NCI-H146 treated with DMSO at 0.1 percent for 48 hours (cell line): ENCODE data around the gene SOX13.
A peak's percentile ranks its signal among the peaks of the same experiment; 100 is the strongest.
"Not testable (repeated sequence)": the region's sequence is repeated elsewhere in the genome, so short reads cannot be mapped to it uniquely, and the experiment has no call there.

Source experiments
- DNase-seq: peaks from one replicate; lab custom pipeline; 2025; ENCODE audit not compliant: unreplicated experiment; lab: John Stamatoyannopoulos, UW

Gene SOX13

DNA sequence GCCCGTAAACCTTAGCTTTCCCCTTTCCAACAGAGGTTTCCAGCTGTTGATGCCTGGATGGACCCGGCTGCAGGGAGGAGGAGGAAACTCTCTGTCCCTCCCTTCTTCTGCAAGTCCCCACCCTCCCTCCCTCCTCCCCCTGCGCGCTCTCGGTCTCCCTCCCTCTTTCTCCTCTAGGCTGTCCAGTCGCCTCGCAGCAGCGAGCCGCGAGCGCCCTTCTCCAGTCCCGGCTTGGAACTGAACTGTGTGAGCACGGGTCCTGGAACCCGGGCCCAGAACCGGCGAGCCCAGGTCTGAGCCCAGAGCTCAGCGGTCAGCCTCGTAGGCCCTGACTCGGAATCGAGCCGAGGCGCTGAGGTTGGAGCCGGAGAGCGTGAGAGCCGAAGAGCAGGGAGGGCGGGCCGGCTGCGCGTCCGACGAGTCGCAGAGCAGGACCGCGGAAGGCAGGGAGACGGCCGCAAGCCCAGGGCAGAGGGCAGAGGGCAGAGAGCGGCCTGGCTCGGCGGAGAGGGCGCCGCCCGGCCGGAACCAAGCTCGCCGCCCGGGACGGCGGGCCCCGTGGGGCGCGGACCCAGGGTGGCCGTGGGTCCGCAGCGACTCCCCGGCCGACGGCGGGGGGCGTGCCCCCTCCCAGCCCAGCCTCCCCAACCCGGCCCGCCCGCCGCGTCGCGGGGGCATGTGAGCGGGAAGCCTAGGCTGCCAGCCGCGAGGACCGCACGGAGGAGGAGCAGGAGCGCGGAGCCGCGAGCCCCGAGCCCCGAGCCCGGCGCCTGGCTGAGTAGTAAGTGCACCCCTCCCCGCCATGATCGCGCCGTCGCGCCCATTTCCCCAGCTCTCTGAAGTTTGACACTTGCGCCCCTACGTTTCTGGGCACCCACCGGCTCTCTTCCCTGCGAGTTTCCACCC is at the start of gene SOX13:
Gene SOX13, plus strand, starts transcription at position 185 of the 906 bp plus-strand sequence. CDS start 39,801 bp downstream, outside the sequence.
- DNase-seq: peak; percentile 84

- DNase-seq: no peak
Observed at GRCh38 chr1:204025917-204026707, 46.8 kb upstream of the SOX13 start.

- DNase-seq: peak; percentile 41
Observed at GRCh38 chr1:204027446-204027845, 45.5 kb upstream of the SOX13 start.

DNA sequence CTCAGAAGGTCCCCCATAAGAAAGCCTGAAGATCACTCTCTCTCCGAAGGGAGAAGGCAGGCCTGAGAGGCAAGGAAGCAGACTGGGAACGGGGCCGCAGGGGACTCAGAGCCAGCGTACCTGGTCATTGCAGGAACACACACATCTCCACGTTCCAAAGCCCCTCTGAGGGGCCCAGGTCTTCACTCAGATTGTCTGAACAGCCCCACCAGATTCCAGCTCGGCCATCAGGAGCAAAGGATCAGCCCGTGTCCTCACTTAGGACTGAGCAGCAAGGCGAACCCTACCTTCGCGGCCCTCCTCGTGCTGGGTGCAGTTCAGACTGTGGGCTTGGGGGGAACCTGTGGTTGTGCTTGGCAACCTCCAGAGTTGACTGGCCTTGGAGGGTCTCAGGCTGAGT is 43.9 kb upstream of the SOX13 start:
- no peak for DNase-seq

DNA sequence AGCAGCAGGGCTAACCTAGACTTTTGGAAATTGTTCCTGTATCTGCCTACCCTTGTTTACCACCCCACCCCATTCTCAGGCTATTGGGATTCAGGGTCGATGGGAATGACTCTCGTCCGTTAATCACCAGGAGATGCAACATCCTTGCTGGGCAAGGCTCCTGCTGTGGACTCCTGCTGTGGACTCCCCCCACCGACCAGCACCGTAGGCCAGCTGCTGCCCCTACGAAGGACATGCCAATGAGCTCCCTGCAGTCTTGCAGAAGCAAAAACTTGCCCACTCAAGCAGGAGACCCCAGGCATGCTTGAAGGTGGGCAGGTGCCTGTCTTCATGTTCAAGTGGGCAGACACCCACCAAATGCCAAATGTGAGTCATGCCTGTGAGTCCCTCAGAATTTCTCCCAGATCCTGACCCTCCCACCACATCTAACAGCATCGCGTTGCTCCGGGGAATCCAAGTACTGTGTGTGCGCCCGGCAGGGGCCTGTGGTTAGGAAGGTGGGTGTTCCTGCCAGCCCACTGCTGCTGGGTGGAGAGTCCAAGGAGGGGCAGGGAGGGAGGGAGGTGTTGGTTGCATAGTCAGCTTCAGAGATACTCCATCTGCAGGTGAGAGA is 41.7 kb upstream of the SOX13 start:
- DNase-seq: peak; percentile 62

GRCh38 chr1:204032642-204033235 is 40.2 kb upstream of the SOX13 start:
- no peak for DNase-seq

DNA sequence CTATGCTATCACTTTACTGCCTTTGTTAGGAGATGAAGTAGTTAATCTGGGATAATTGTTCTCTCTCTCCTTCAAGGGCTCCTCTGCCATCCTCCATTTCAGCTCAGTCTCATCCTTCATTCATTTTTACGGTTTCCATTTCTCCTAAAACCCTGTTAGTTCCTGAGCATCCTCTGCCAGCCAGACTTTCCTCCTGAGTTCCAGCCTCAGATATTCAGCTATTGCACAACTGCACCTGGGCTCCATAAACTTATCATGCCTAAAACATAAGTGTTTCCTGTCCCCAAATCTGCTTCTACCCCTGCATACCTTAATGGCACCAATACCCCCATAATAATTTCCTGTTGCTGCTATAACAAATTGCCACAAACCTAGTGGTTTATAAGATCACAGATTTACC is 39.6 kb upstream of the SOX13 start:
- no peak for DNase-seq

DNA sequence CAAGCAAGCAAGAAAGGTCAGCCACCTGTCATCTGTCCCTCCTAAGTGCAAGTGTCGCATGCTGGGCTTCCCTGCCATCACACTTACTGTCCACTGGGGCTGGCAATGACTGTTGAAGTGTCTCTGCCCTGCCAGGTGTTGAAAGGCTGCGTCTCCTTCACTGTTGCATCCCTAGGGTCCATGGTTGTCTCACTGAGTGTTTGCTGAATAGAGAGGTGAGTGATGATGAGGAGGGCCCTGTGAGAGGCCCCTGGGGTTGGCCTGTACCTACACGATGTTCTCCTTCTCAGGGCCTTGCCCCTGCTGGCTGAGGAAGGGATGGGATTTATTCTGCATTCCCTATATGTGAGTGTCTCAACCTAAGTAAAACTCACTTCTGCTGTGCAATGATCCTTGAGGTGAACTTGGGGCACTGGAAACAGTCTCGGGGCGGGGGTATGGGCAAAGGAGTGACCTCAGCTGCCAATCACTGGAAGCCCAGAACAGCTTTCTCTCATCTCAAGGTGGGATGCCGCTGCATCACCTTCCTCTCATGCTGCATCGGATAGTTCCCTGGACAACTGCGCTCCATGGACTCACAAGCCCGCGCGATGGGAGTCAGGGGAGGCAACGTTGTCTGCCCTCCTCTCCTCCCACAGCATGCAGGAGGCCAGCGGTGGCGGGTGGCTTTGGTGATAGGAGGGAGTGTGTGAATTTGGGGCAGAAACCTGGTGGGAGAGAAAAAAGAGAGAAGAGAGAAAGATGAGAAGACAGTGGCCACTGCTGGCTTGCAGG is 35.8 kb upstream of the SOX13 start:
- DNase-seq: no peak

DNA sequence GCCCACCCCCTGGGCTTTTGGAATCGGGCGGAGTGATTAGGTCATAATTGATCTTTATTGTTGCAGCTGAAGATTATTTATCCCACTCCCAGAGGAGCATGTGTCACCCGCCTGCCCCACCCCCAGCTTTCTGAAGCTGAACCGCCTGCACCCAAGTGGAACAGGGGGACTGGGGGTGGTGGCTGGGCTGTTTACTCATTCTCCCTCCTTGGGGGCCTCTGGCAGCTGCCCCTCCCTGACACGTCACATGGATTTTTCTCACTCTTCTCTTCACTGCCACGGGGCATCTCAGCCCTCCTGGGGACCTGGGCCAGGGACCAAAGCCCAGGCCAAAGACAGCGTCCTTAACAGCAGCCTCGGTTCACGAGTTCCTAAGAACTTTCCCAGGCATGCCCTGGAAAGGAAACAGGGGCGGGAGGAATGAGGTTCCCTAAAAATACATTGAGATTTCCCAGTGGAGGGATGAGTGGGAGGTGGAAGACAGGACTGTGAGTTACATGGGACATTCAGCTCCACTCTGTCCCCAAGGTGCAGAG is 31.6 kb upstream of the SOX13 start:
- DNase-seq: peak; percentile 44

DNA sequence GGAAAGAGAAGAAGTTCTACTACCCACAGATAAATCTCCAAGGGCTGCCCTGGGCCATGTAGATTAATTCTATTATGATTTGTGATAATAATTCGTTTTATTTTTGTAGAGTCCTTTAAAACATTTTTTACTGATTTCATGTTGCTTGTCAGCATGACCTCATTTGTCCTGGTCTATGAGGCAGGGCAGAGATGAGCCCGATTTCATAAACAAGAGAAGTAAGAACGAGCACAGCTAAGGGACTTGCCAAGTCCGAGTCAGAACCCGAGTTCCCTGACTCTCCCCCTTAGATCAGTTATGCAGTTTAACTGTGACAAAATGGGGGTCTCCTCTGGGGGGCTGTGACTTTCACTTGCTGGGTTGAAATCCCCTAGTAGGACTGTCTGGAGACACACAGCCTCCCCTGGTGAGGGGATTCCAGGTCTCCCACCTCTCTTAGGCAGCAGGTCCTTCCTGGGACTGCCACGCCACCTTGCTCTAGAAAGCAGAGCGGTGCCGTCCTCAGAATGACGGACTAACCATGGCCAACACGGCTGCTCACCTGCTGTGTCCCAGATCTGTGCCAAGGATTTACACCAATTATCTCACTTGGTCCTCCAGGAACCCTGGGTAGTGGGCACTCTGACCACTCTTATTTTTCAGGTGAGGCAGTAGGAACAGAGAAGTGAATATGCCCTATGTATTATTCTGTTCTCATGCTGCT is 31.0 kb upstream of the SOX13 start:
- no peak for DNase-seq

DNA sequence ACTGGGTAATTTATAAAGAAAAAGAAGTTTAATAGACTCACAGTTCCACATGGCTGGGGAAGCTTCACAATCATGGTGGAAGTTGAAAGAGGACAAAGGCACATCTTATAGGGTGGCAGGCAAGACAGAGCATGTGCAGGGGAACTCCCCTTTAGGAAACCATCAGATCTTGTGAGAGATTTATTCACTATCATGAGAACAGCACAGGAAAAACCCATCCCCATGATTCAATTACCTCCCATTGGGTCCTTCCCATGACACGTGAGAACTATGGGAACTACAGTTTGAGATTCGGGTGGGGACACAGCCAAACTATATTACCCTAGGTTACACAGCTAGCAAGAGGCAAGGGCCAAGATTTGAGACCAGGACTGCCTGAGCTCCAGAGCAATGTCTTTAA is 30.4 kb upstream of the SOX13 start:
- no peak for DNase-seq

GRCh38 chr1:204043680-204044079 is 29.2 kb upstream of the SOX13 start:
- DNase-seq: no peak

GRCh38 chr1:204044448-204044847 is 28.5 kb upstream of the SOX13 start:
- no peak for DNase-seq

GRCh38 chr1:204045430-204045829 is 27.5 kb upstream of the SOX13 start:
- DNase-seq: no peak

DNA sequence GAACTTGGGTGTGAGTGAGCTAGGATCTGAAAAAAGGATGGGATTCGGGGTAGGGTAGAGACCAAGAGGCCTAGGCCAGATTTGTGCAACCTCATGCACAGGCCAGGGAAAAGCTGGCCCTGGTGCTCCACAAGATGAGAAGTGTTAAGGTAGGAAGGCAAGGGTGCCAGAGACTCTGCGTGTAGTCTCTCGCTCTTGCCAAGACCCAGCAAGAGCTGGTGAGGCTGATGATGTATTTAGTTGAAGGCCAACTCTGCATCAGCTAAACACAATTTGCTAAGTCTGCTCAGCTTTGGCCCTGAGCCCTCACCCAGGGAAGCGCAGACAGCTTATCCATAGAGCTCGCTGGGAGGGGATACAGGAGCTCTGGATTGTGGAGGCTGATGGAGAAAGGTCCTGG is 26.6 kb upstream of the SOX13 start:
- no peak for DNase-seq

DNA sequence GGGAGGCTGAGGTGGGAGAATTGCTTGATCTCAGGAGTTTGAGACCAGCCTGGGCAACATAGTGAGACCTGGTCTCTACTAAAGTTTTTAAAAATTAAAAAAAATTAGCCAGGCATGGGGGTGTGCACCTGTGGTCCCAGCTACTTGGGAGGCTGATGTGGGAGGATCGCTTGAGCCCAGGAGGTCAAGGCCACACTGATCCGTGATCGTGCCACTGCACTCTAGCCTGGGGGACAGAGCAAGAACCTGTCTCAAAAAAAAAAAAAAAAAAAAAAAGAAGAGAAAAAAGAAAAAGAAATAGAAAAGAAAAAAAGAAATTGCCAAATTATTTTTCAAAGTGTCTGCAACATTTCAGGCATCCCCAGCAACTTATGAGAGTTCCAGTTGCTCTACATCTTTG is 24.1 kb upstream of the SOX13 start:
- DNase-seq: not testable (repeated sequence)

GRCh38 chr1:204051258-204051657 is 21.7 kb upstream of the SOX13 start:
- DNase-seq: no peak

GRCh38 chr1:204051718-204052117 is 21.2 kb upstream of the SOX13 start:
- DNase-seq: no peak

DNA sequence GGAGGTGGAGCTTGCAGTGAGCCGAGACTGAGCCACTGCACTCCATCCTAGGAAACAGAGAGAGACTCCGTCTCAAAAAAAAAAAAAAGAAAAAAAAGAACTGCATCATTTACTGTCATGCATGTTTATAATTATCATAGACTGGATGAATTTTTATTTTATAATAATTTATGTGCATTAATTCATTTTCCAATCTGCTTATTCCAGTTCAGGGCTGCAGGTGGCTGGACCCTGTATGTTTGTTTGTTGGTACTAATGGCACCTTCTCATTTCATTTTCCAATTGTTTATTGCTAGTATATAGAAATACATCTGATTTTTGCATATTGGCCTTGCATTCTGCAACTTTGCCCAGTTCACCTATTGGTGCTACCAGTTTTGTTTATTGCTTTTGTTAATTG is 19.0 kb upstream of the SOX13 start:
- no peak for DNase-seq

DNA sequence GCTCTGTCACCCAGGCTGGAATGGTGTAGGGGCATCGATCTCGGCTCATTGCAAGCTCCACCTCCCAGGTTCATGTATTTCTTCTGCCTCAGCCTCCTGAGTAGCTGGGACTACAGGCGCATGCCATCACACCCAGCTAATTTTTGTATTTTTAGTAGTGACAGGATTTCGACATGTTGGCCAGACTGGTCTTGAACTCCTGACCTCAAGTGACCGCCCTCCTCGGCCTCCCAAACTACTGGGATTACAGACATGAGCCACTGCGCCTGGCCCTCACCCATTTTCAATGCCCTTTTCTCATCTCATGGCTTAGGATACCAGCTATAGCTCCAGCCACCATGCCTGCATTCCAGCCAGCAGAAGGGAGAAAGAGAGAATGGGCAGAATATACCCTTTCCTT is 12.9 kb upstream of the SOX13 start:
- no peak for DNase-seq
